ENCODE results near the gene ZNF831.

Gene ZNF831

GRCh38 chr20:59247731-59248684 is 84.4 kb downstream of the ZNF831 start:
- DNase-seq (ENCODE audit: low spot score) = no peak

- DNase-seq (ENCODE audit: low spot score) = no peak
Measured at GRCh38 chr20:59250293-59250692, 86.7 kb downstream of the ZNF831 start.

DNA sequence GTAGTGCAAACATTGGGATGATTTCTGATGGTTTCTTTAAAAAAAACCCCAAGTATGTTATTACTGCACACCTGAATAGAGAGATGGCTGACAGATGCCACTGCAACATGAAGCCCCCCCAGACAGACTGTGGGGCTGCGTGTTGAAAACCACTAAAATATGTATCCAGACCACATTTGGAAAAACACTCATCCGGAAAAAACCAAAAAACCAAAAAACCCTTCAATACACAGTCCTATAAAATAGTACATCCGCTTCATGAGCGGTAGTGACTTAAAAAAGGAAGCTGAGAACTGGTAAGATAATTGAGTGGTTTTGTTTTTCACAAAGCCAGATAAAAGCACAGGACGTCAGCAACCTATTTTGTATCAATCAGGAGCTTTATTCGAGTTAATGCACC is 89.7 kb downstream of the ZNF831 start:
- no peak for DNase-seq (ENCODE audit: low spot score)

DNA sequence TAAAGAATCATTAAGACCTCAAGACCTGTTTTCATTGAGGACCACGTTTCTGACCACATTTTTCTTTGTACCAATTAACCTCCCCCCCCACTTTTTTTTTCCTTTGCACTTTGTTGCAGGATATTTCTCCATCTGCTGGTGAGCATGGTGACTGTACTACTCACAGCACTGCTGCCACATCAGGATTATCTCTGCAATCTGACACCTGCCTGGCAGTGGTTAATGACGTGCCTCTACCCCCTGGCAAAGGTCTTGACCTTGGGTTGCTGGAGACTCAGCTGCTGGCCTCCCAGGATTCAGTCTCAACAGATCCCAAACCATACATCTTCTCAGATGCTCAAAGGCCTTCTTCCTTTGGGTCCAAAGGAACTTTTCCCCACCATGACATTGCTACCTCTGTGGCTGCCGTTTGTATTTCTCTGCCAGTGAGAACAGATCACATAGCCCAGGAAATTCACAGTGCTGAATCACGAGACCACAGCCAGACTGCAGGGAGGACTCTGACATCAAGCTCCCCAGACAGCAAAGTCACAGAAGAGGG is 90.2 kb downstream of the ZNF831 start:
- no peak for DNase-seq (ENCODE audit: low spot score)

GRCh38 chr20:59255256-59255655 is 91.6 kb downstream of the ZNF831 start:
- DNase-seq (ENCODE audit: low spot score) = no peak

GRCh38 chr20:59258221-59258621 is 94.6 kb downstream of the ZNF831 start:
- no peak for DNase-seq (ENCODE audit: low spot score)

DNA sequence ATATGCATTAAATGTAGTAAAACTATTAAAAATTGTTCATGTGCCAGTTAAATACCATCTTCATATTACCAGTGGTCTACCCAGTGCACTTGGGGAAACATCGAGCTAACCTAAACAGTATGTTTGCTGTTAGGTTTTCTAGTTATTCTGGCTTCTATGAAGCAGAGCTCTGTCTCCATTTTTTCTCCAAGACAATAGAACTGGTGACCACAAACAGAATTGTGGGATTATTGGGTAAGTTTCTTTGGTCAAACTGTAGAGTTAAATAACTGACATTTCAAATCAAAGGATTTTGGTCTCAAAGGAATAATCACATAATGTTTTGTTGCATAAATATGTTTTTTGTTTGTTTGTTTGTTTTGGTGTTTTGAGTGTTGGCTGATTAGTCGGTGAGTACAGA is 96.3 kb downstream of the ZNF831 start:
- DNase-seq (ENCODE audit: low spot score) = no peak

- no peak for DNase-seq (ENCODE audit: low spot score)
Measured at GRCh38 chr20:59265298-59265697, 101.7 kb downstream of the ZNF831 start.

GRCh38 chr20:59268870-59269269 is 105.2 kb downstream of the ZNF831 start:
- DNase-seq (ENCODE audit: low spot score) = no peak

- no peak for DNase-seq (ENCODE audit: low spot score)
Measured at GRCh38 chr20:59269411-59270025, 105.9 kb downstream of the ZNF831 start.

GRCh38 chr20:59270380-59270779 is 106.8 kb downstream of the ZNF831 start:
- DNase-seq (ENCODE audit: low spot score) = no peak

DNA sequence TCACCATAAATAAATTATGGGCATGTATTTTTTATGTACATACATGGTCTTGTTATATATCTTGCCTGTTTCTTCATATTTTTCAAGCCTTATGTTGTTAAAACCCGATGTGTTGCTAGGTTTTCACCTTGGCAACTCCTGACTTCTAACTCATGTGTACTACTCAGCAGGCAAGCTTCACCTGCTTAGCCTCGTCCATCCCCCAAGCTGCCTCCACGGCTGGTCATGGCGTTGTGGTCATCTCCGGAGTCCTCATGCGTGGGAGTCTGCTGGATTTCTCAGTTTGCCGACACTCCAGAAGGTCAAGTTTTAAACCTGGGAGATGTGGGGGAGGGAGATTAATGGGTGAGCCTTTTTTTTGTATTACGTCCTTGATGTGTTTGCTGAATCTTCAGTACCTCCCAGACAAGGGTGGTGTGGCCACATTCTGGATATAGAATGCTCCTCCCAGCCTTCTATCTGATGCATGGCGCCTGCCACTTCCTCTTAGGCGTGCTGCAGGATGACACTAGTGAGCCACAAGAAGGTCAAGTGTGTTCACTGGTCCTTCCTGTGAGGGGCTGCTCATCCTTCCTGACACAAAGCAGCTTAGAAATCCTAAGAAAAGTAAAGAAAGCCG is 110.2 kb downstream of the ZNF831 start:
- DNase-seq (ENCODE audit: low spot score) = no peak

DNA sequence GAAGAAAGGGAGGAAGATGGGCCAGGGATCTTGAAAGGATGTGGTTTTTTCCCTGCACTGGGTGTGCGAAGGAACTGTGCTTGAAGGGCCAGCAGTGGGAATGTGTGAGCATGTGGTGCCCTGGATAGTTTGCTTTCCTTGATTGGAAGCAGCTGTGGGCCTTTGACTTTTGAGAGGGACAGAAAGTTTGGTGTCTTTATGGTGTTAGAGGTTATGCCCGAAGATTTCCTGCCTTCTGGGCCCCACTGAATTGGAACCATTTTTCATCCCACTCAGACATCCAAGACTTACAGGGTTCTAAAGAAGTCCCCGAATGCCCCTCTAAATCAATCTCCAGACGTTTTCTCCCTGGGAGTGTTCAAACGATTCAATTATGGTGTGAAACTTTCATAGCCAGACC is 113.3 kb downstream of the ZNF831 start:
- no peak for DNase-seq (ENCODE audit: low spot score)

DNA sequence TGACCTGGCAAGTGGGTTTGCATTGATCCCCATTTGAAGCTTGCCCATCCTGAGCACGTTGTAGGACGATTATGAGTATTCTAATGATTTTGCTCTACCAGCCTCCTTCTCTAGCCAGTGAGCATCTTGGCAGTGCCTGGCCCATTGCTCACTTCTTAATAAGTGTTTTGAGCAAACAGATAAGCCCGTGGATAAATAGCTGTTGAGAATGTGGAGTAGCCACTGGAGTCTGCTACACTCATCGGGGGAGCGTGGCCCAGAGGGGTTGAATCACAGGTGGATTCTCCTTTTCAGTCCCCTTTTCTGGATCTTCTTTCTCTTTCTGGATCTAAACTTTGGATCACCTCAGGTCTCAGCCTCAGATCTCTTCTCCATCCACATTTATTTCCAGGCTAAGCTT is 120.8 kb downstream of the ZNF831 start:
- DNase-seq (ENCODE audit: low spot score) = no peak

DNA sequence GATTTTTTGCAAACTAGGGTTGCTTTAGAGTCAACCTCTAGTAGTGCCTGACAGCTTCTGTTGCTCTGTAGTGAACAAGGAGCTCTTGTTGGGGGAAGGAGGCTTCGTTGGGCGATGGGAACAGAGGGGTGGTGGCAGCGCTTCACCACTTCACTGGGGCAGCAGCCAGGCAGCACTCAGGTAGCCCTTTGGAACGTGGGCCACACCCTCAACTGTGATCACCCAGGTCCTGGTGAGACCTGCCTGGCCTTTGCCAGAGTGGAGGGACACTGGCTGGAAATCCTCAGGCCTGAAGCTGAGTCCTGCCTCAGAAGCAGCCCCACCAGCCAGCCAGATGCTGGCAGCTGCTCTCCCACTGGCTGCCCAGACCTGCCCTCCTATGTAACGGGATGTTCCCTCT is 126.4 kb downstream of the ZNF831 start:
- no peak for DNase-seq (ENCODE audit: low spot score)

- DNase-seq (ENCODE audit: low spot score) = no peak
Measured at GRCh38 chr20:59291740-59292383, 128.2 kb downstream of the ZNF831 start.

DNA sequence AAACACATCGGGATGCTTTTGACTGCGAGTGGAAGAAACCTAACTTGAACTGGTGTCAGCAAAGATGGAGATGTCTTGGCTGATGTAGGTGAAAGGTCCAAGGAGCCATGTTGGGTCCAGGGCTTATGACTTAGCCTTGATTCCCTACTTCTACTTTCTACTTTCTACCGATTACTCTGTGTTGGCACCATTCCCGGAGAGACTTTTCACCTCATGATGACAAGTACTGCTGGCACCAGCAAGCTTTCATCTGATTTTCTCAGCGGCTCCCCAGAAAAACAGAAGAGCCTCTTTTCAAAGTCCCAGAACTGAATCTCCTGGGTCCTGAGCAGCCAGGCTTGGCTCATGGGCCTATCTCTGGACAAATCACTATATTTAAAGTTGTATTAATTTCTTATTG is 131.9 kb downstream of the ZNF831 start:
- DNase-seq (ENCODE audit: low spot score) = no peak

- no peak for DNase-seq (ENCODE audit: low spot score)
Measured at GRCh38 chr20:59297686-59298085, 134.1 kb downstream of the ZNF831 start.

DNA sequence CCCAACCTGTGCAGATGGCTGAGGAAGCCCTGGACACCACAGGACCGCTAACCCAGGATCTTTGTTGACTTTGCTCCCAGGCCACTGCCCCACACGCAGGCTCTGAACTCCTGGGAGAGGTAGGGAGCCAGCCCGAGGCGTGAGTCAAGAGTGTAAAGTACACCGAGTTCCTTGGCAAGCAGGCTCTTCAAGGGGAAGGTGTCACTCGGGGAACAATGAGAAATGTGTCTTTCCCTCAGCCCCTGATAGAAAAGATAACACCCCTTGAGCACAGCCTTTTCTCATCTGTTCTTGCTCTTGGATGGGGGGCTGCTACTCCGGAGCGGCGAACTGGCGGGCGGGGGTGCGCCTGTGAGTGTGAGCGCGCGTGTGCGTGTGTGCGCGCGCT is 136.3 kb downstream of the ZNF831 start:
- DNase-seq (ENCODE audit: low spot score) = no peak

DNA sequence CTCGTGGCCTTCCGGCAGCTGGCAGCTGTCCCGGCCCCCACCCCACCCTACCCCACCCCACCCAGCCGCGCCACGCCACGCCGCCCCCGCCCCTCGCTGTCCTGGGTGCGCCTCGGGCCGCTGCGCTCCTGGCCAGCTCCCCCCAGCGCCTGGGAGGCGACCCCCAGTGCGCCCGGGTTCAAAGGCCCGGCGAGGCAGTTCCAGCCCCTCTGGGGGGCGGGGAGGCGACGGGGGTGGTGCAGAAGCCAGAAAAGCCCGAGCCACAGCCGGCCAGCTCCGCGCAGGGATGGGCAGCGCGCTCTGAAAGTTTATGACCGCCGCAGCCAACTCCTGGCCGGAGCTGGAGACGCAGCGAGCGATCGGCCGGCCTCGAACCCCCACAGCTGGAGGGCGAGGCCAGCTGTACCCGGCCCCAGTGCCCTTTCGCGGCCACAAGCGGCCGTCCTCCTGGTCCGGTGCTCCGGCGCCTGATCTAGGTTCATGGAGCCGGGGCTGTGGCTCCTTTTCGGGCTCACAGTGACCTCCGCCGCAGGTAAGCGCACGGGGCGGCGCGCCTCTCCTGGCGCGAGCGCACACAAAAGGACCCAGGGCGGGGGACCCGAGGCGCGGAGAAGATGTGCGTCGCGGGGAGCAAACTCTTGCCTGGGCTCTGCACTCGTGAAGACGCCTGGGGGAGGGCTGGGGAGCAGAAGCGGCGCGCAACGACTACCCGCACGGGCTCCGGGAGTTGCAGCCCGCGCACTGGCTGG is 136.9 kb downstream of the ZNF831 start, which contains the start of gene EDN3:
Gene EDN3 (plus strand): TSS at position 279 of the 749 bp plus-strand sequence. CDS start 202 bp downstream, at position 481.
- no peak for DNase-seq (ENCODE audit: low spot score)

DNA sequence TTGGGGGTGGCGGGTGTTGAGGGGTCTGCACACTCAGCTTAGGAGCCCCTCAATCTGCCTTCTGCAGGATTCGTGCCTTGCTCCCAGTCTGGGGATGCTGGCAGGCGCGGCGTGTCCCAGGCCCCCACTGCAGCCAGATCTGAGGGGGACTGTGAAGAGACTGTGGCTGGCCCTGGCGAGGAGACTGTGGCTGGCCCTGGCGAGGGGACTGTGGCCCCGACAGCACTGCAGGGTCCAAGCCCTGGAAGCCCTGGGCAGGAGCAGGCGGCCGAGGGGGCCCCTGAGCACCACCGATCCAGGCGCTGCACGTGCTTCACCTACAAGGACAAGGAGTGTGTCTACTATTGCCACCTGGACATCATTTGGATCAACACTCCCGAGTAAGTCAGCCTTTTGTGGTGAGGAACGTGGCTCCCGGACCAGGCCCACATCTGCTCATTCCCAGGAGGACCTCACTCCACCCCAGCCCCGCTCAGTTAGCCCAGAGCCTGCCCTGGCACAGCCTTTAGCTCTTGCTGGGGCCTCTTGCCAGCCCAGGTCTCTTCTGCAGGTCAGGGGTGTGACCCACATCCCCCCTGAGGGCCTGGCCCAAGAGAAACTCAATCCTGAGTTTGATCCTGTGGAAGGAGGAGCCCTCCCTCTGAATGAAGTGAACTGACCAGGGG is 137.9 kb downstream of the ZNF831 start:
- no peak for DNase-seq (ENCODE audit: low spot score)

All from AG08395 (cell line).